ENCODE measurements around the gene IMMP1L.

IMMP1L gene

DNA sequence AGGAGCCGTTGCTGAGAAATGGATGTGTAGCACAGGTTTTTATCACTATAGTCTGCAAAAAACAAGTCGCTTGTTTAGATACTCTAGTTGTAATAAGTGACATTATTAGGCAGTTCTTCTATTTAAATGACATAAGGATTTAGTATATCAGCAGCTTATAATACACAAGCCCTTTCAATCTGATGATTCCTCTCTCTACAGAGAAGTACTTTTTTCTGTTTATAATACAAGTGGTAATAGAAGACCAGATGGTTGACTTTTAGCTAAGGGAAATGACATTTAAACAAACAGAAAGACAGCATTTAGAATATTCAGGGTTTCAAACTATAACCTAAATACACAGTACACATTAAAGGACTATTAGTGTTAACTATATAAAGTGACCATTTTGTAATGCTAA is 60.4 kb downstream of the IMMP1L start:
- Histone ChIP-seq H3K4me3 (ENCODE audit: low read depth in 1 of 2, low read length in 1 of 2) (no peak overlapping the region), H3K36me3 (no peaks in the 10 kb centered on the region), H3K27me3 (no peaks in the 10 kb centered on the region), H3K27ac (no peak overlapping the region), H3K4me1 (ENCODE audit: control insufficient read depth in 1 of 2, insufficient read depth in 1 of 2, low read depth in 1 of 2, low read length in 1 of 2) (peaks cover 7 to 21% of the 10 kb centered on the region in 2 experiments), H3K9me3 (no peaks in the 10 kb centered on the region)
- TF ChIP-seq, protein P1, sequence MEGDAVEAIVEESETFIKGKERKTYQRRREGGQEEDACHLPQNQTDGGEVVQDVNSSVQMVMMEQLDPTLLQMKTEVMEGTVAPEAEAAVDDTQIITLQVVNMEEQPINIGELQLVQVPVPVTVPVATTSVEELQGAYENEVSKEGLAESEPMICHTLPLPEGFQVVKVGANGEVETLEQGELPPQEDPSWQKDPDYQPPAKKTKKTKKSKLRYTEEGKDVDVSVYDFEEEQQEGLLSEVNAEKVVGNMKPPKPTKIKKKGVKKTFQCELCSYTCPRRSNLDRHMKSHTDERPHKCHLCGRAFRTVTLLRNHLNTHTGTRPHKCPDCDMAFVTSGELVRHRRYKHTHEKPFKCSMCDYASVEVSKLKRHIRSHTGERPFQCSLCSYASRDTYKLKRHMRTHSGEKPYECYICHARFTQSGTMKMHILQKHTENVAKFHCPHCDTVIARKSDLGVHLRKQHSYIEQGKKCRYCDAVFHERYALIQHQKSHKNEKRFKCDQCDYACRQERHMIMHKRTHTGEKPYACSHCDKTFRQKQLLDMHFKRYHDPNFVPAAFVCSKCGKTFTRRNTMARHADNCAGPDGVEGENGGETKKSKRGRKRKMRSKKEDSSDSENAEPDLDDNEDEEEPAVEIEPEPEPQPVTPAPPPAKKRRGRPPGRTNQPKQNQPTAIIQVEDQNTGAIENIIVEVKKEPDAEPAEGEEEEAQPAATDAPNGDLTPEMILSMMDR (IDR thresholded peaks at IDR 0.05): no peak

DNA sequence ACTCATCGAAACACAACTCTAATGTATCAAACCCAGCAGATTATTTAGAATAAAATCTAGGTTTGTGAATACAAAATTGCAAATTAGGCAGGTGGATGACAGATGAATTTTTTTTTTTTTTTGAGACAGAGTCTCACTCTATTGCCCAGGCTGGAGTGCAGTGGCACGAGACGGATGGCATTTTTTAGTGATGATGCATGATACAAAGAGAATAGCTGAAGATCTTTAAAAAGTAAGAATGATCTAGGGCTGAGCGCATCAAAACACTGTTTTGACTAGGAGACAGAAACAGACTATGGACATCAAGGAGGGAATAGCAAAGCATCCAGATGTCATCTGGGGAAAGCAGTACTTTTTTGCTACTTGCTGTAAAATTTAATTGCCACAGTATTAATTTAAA is 63.8 kb downstream of the IMMP1L start:
- Histone ChIP-seq H3K9me3 (no peaks in the 10 kb centered on the region), H3K4me3 (ENCODE audit: low read depth in 1 of 2, low read length in 1 of 2) (no peak overlapping the region), H3K36me3 (no peaks in the 10 kb centered on the region), H3K27me3 (no peaks in the 10 kb centered on the region), H3K27ac (no peak overlapping the region), H3K4me1 (ENCODE audit: control insufficient read depth in 1 of 2, insufficient read depth in 1 of 2, low read depth in 1 of 2, low read length in 1 of 2) (peaks cover 7 to 10% of the 10 kb centered on the region in 2 experiments)
- TF ChIP-seq, protein P1 (IDR thresholded peaks at IDR 0.05): no peak

DNA sequence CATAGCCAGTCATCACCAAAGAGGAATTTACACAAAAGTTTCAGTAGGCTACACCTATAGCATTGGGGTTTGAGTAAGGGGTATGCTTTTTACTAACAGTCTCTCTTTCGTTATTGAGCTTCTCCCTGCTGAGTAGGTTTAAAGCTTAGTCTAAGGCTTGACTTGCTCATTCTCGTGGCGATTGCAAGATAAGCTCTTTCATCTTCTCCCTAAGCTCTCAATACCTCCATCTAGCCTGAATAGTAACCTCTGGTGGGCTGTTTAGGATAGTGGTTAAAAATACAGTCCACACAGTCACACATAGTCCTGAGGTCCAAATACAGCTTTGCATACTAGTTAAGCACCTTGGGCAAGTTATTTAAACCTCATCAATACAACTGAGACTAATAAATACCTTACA is 65.6 kb downstream of the IMMP1L start:
- no peak overlapping the region for H3K4me3 ChIP-seq (ENCODE audit: low read depth in 1 of 2, low read length in 1 of 2)
- H3K36me3 ChIP-seq: no peaks in the 10 kb centered on the region
- H3K4me1 ChIP-seq (ENCODE audit: control insufficient read depth in 1 of 2, insufficient read depth in 1 of 2, low read depth in 1 of 2, low read length in 1 of 2): no peaks in the 10 kb centered on the region
- TF ChIP-seq, protein P1 (IDR thresholded peaks at IDR 0.05): no peak
- H3K27ac ChIP-seq: no peak overlapping the region
- H3K9me3 ChIP-seq: no peaks in the 10 kb centered on the region
- no peaks in the 10 kb centered on the region for H3K27me3 ChIP-seq

DNA sequence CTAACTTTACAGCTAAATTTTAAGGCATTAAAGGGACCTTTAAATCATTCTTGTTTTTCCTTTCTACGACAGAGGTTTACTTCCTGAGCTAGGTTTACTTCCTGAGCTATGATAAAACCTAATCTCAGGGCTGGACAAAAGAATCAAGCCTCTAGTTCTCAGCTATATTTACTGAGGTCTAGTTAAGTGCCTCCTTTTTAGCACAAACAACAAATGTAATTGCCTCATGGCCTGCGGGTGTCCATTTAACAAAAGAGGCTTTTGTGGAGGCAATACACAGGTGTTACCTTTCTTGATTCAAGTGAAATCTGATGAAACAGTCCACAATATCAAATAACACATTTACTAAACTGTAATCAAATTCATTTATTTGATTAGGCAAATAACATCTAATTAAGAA is 67.3 kb downstream of the IMMP1L start:
- Histone ChIP-seq H3K9me3 (no peaks in the 10 kb centered on the region), H3K4me1 (ENCODE audit: control insufficient read depth in 1 of 2, insufficient read depth in 1 of 2, low read depth in 1 of 2, low read length in 1 of 2) (no peaks in the 10 kb centered on the region), H3K27me3 (no peaks in the 10 kb centered on the region), H3K36me3 (no peaks in the 10 kb centered on the region), H3K27ac (no peak overlapping the region), H3K4me3 (ENCODE audit: low read depth in 1 of 2, low read length in 1 of 2) (no peak overlapping the region)
- TF ChIP-seq, protein P1 (IDR thresholded peaks at IDR 0.05): no peak

DNA sequence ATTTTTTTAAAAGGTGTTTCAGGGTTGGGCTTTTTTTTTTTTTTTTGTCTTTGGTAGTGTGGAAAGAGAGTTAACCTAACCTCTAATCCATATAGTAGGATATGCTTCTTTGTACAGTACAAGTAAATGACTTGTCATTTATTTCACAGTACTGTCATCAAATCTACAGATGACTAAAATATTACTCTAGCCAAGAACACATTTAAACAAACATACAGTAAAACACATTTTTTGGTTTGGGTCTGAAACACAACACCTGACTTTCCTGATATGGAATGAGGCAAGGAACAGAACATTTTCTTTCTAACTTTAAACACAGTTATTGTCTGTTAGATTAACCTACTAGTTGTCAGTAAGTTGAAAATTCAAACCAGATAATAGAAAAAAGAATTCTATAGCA is 68.1 kb downstream of the IMMP1L start:
- TF ChIP-seq, protein P1 (IDR thresholded peaks at IDR 0.05): no peak
- no peaks in the 10 kb centered on the region for H3K27me3 ChIP-seq
- no peaks in the 10 kb centered on the region for H3K9me3 ChIP-seq
- no peaks in the 10 kb centered on the region for H3K4me1 ChIP-seq (ENCODE audit: control insufficient read depth in 1 of 2, insufficient read depth in 1 of 2, low read depth in 1 of 2, low read length in 1 of 2)
- no peak overlapping the region for H3K4me3 ChIP-seq (ENCODE audit: low read depth in 1 of 2, low read length in 1 of 2)
- no peaks in the 10 kb centered on the region for H3K36me3 ChIP-seq
- H3K27ac ChIP-seq: no peak overlapping the region
